ENCODE data around the gene ZBP1.

The ZBP1 gene

GRCh38 chr20:57663681-57664451 lies 43.6 kb upstream of the ZBP1 start:
- no peaks in the 10 kb centered on the region for H3K9me3 ChIP-seq (ENCODE audit: control insufficient read depth, low read length)
- H3K4me3 ChIP-seq (ENCODE audit: extremely low read depth, insufficient read depth, low read length, poor library complexity, severe bottlenecking), result no peak overlapping the region
- no peaks in the 10 kb centered on the region for H3K4me1 ChIP-seq (ENCODE audit: control insufficient read depth, insufficient read depth, low read length, poor library complexity, severe bottlenecking)
- H3K27ac ChIP-seq (ENCODE audit: low read depth, low read length, severe bottlenecking), result no peak overlapping the region
- H3K36me3 ChIP-seq (ENCODE audit: control insufficient read depth, insufficient read depth, low read length), result peaks cover 6% of the 10 kb centered on the region
- 94 to 96% methylated on average over 22 to 26 of the region's 27 CpGs for WGBS, 2 experiments (ENCODE audit: insufficient coverage in 2 of 2)

- H3K9me3 ChIP-seq (ENCODE audit: control insufficient read depth, low read length), result no peaks in the 10 kb centered on the region
- no peaks in the 10 kb centered on the region for H3K4me1 ChIP-seq (ENCODE audit: control insufficient read depth, insufficient read depth, low read length, poor library complexity, severe bottlenecking)
- WGBS, 2 experiments (ENCODE audit: insufficient coverage in 2 of 2), result 92 to 96% methylated on average over 6 to 7 of the region's 9 CpGs
- H3K4me3 ChIP-seq (ENCODE audit: extremely low read depth, insufficient read depth, low read length, poor library complexity, severe bottlenecking), result no peak overlapping the region
- peaks cover 12% of the 10 kb centered on the region for H3K36me3 ChIP-seq (ENCODE audit: control insufficient read depth, insufficient read depth, low read length)
- H3K27ac ChIP-seq (ENCODE audit: low read depth, low read length, severe bottlenecking), result no peak overlapping the region
These were observed 43.0 kb upstream of the ZBP1 start for GRCh38 chr20:57663241-57663640.

- H3K4me1 ChIP-seq (ENCODE audit: control insufficient read depth, insufficient read depth, low read length, poor library complexity, severe bottlenecking), result no peaks in the 10 kb centered on the region
- peaks cover 17% of the 10 kb centered on the region for H3K36me3 ChIP-seq (ENCODE audit: control insufficient read depth, insufficient read depth, low read length)
- WGBS, 2 experiments (ENCODE audit: insufficient coverage in 2 of 2), result 80 to 85% methylated on average over 14 to 18 of the region's 21 CpGs
- no peaks in the 10 kb centered on the region for H3K9me3 ChIP-seq (ENCODE audit: control insufficient read depth, low read length)
- H3K4me3 ChIP-seq (ENCODE audit: extremely low read depth, insufficient read depth, low read length, poor library complexity, severe bottlenecking), result no peak overlapping the region
- H3K27ac ChIP-seq (ENCODE audit: low read depth, low read length, severe bottlenecking), result no peak overlapping the region
These were observed 42.4 kb upstream of the ZBP1 start for GRCh38 chr20:57662456-57663240.

- no peaks in the 10 kb centered on the region for H3K9me3 ChIP-seq (ENCODE audit: control insufficient read depth, low read length)
- H3K4me1 ChIP-seq (ENCODE audit: control insufficient read depth, insufficient read depth, low read length, poor library complexity, severe bottlenecking), result no peaks in the 10 kb centered on the region
- H3K36me3 ChIP-seq (ENCODE audit: control insufficient read depth, insufficient read depth, low read length), result peaks cover 22% of the 10 kb centered on the region
- H3K27ac ChIP-seq (ENCODE audit: low read depth, low read length, severe bottlenecking), result no peak overlapping the region
- no peak overlapping the region for H3K4me3 ChIP-seq (ENCODE audit: extremely low read depth, insufficient read depth, low read length, poor library complexity, severe bottlenecking)
- WGBS, 2 experiments (ENCODE audit: insufficient coverage in 2 of 2), result 90 to 93% methylated on average over 26 of the region's 26 CpGs
These were observed 41.7 kb upstream of the ZBP1 start for GRCh38 chr20:57661746-57662455.

- Histone ChIP-seq H3K9me3 (ENCODE audit: control insufficient read depth, low read length) (no peaks in the 10 kb centered on the region), H3K4me3 (ENCODE audit: extremely low read depth, insufficient read depth, low read length, poor library complexity, severe bottlenecking) (no peak overlapping the region), H3K36me3 (ENCODE audit: control insufficient read depth, insufficient read depth, low read length) (peaks cover 27% of the 10 kb centered on the region), H3K27ac (ENCODE audit: low read depth, low read length, severe bottlenecking) (no peak overlapping the region), H3K4me1 (ENCODE audit: control insufficient read depth, insufficient read depth, low read length, poor library complexity, severe bottlenecking) (no peaks in the 10 kb centered on the region)
- 89 to 97% methylated on average over 18 to 28 of the region's 31 CpGs for WGBS, 2 experiments (ENCODE audit: insufficient coverage in 2 of 2)
These were observed 40.9 kb upstream of the ZBP1 start for GRCh38 chr20:57660922-57661745.

- peaks cover 26% of the 10 kb centered on the region for H3K36me3 ChIP-seq (ENCODE audit: control insufficient read depth, insufficient read depth, low read length)
- no peaks in the 10 kb centered on the region for H3K9me3 ChIP-seq (ENCODE audit: control insufficient read depth, low read length)
- H3K27ac ChIP-seq (ENCODE audit: low read depth, low read length, severe bottlenecking), result no peak overlapping the region
- no peak overlapping the region for H3K4me3 ChIP-seq (ENCODE audit: extremely low read depth, insufficient read depth, low read length, poor library complexity, severe bottlenecking)
- no peaks in the 10 kb centered on the region for H3K4me1 ChIP-seq (ENCODE audit: control insufficient read depth, insufficient read depth, low read length, poor library complexity, severe bottlenecking)
- whole genome bisulfite sequencing, 2 experiments (ENCODE audit: insufficient coverage in 2 of 2), result 83 to 92% methylated on average over 9 of the region's 13 CpGs
These were observed 40.1 kb upstream of the ZBP1 start for GRCh38 chr20:57660181-57660921.

GRCh38 chr20:57659517-57660180 lies 39.4 kb upstream of the ZBP1 start:
- H3K36me3 ChIP-seq (ENCODE audit: control insufficient read depth, insufficient read depth, low read length), result peaks cover 22% of the 10 kb centered on the region
- H3K4me1 ChIP-seq (ENCODE audit: control insufficient read depth, insufficient read depth, low read length, poor library complexity, severe bottlenecking), result no peaks in the 10 kb centered on the region
- WGBS, 2 experiments (ENCODE audit: insufficient coverage in 2 of 2), result 92 to 94% methylated on average over 22 to 24 of the region's 24 CpGs
- no peak overlapping the region for H3K4me3 ChIP-seq (ENCODE audit: extremely low read depth, insufficient read depth, low read length, poor library complexity, severe bottlenecking)
- H3K9me3 ChIP-seq (ENCODE audit: control insufficient read depth, low read length), result no peaks in the 10 kb centered on the region
- H3K27ac ChIP-seq (ENCODE audit: low read depth, low read length, severe bottlenecking), result no peak overlapping the region

GRCh38 chr20:57658833-57659516 lies 38.7 kb upstream of the ZBP1 start:
- Histone ChIP-seq H3K9me3 (ENCODE audit: control insufficient read depth, low read length) (no peaks in the 10 kb centered on the region), H3K27ac (ENCODE audit: low read depth, low read length, severe bottlenecking) (no peak overlapping the region)

GRCh38 chr20:57658447-57658832 lies 38.2 kb upstream of the ZBP1 start:
- no peaks in the 10 kb centered on the region for H3K9me3 ChIP-seq (ENCODE audit: control insufficient read depth, low read length)
- 94% methylated on average over 7 to 8 of the region's 8 CpGs for WGBS, 2 experiments (ENCODE audit: insufficient coverage in 2 of 2)
- peaks cover 22% of the 10 kb centered on the region for H3K36me3 ChIP-seq (ENCODE audit: control insufficient read depth, insufficient read depth, low read length)
- H3K27ac ChIP-seq (ENCODE audit: low read depth, low read length, severe bottlenecking), result no peak overlapping the region
- H3K4me3 ChIP-seq (ENCODE audit: extremely low read depth, insufficient read depth, low read length, poor library complexity, severe bottlenecking), result no peak overlapping the region
- no peaks in the 10 kb centered on the region for H3K4me1 ChIP-seq (ENCODE audit: control insufficient read depth, insufficient read depth, low read length, poor library complexity, severe bottlenecking)

More at GRCh38 chr20:57658833-57659516, 38.7 kb upstream of the ZBP1 start:
- WGBS, 2 experiments (ENCODE audit: insufficient coverage in 2 of 2), result 92% methylated on average over 25 of the region's 25 CpGs
- no peak overlapping the region for H3K4me3 ChIP-seq (ENCODE audit: extremely low read depth, insufficient read depth, low read length, poor library complexity, severe bottlenecking)
- H3K4me1 ChIP-seq (ENCODE audit: control insufficient read depth, insufficient read depth, low read length, poor library complexity, severe bottlenecking), result no peaks in the 10 kb centered on the region
- peaks cover 22% of the 10 kb centered on the region for H3K36me3 ChIP-seq (ENCODE audit: control insufficient read depth, insufficient read depth, low read length)
